ENCODE results near the gene ARHGAP42. TPM values are rescaled to one million over a fixed set of nuclear protein-coding genes. Genes with fewer than 3 reads are reported as not detected.

Gene ARHGAP42
- total RNA-seq, 5 donors from 2014 or later (not counting 1 experiment from before 2014, with no cell fraction given) = 0.13 to 0.82 (median 0.49) TPM

DNA sequence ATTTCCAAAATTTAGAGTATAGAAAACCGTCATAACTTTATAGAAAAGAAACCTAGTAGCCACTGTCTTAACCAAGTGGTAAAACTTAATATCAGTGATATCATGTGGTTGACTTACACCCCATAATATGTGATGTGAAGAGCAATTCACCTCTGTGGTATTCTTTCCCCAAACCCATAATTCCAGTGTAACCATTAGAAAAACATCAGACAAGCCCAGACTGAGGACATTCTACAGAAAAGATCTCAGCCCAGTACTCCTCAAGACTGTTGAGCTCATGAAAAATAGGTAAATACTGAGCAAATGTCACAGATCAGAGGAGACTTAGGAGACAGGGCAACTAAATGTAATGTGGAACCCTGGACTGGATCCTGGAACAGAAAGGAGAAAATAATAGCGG is 307.9 kb downstream of the ARHGAP42 start:
- Mint-ChIP-seq H3K4me3 (no peak overlapping the region), H3K27me3 (no peaks in the 10 kb centered on the region), H3K36me3 (no peaks in the 10 kb centered on the region), H3K9me3 (peaks cover 0 to 9% (median 3%) of the 10 kb centered on the region in 3 donors), H3K27ac (no peak overlapping the region), H3K4me1 (no peaks in the 10 kb centered on the region)
- H3K4me1 ChIP-seq (ENCODE audit: control insufficient read depth in 1 of 2, extremely low read depth in 1 of 2, insufficient read depth in 2 of 2, low read length in 2 of 2) = peaks cover 0 to 17% of the 10 kb centered on the region in 2 experiments
- DNase-seq (no peak), ATAC-seq (replicated peaks in 1 of 4) (no peak)
- ChIA-PET POLR2A (no interaction called here), CTCF (interaction anchor here in 1 of 2 donors (0.6 kb wide), 1 partner anchor 40 kb away, joined by 3 read pairs; no protein-coding TSS in a partner anchor)
- no CpG with 5 or more reads among the region's 2 CpGs for WGBS (ENCODE audit: insufficient coverage)
- no peaks in the 10 kb centered on the region for H3K9me3 ChIP-seq
- no peaks in the 10 kb centered on the region for H3K27me3 ChIP-seq (replicated peaks in 1 of 2; ENCODE audit: control insufficient read depth in 2 of 2, extremely low read depth in 1 of 2, insufficient read depth in 2 of 2, low read length in 1 of 2)
- no peak overlapping the region for H3K27ac ChIP-seq (ENCODE audit: low read length)
- no peaks in the 10 kb centered on the region for H3K36me3 ChIP-seq (ENCODE audit: control insufficient read depth in 2 of 2, extremely low read depth in 1 of 2, insufficient read depth in 1 of 2, low read length in 1 of 2)
- H3K4me3 ChIP-seq (ENCODE audit: control insufficient read depth in 1 of 2, extremely low read depth in 1 of 2, low read length in 1 of 2) = no peak overlapping the region

DNA sequence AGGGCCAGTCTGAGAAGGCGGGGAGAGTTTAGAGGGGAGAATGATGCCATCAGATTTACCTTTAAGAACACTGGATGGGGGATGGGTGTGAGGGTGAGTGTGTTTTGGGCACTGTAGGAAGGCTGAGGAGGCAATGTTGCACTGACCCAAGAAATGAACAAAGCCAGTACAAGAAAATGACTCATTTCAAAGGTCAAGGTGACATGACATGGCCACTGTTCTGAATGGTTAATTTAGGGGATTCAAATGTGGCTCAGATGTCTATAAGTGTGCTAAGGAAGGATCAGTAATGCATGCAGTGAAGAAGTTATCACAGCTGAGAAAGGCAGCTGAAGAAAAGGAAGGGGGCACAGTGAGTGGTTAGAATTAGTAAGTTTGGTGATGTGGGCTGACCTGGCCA is 312.7 kb downstream of the ARHGAP42 start:
- Mint-ChIP-seq H3K27ac (no peak overlapping the region), H3K4me1 (no peaks in the 10 kb centered on the region), H3K4me3 (no peak overlapping the region), H3K36me3 (no peaks in the 10 kb centered on the region), H3K27me3 (no peaks in the 10 kb centered on the region), H3K9me3 (peaks cover 0 to 9% (median 3%) of the 10 kb centered on the region in 3 donors)
- H3K4me1 ChIP-seq (ENCODE audit: control insufficient read depth in 1 of 2, extremely low read depth in 1 of 2, insufficient read depth in 2 of 2, low read length in 2 of 2) = no peaks in the 10 kb centered on the region
- H3K9me3 ChIP-seq = no peaks in the 10 kb centered on the region
- ChIA-PET POLR2A (no interaction called here), CTCF (no interaction called here)
- ATAC-seq (replicated peaks in 1 of 4) (no peak), DNase-seq (no peak)
- 50% methylated on average over 1 of the region's 1 CpG for WGBS (ENCODE audit: insufficient coverage)
- no peak overlapping the region for H3K4me3 ChIP-seq (ENCODE audit: control insufficient read depth in 1 of 2, extremely low read depth in 1 of 2, low read length in 1 of 2)
- no peaks in the 10 kb centered on the region for H3K36me3 ChIP-seq (ENCODE audit: control insufficient read depth in 2 of 2, extremely low read depth in 1 of 2, insufficient read depth in 1 of 2, low read length in 1 of 2)
- H3K27ac ChIP-seq (ENCODE audit: low read length) = no peak overlapping the region
- no peaks in the 10 kb centered on the region for H3K27me3 ChIP-seq (replicated peaks in 1 of 2; ENCODE audit: control insufficient read depth in 2 of 2, extremely low read depth in 1 of 2, insufficient read depth in 2 of 2, low read length in 1 of 2)

DNA sequence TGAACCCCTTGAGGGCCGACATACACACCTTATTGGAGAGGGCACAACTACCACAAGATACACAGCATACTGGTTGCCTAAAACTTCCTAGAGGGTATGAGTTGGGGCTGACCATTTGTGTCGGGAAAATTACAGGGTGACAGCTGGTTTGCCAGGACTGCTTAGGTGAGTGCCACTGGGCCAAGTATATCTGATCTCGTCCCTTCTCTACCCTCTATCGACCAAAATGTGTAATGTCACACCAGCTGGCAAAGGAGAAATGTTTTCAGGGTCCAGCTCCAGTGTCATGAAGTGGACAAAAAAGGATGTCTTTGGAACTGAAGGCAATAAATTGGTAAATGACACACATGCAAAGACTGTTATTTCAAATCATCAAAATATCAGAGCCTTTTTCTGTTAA is 316.4 kb downstream of the ARHGAP42 start:
- Histone ChIP-seq H3K9me3 (no peaks in the 10 kb centered on the region), H3K27ac (ENCODE audit: low read length) (no peak overlapping the region), H3K36me3 (ENCODE audit: control insufficient read depth in 2 of 2, extremely low read depth in 1 of 2, insufficient read depth in 1 of 2, low read length in 1 of 2) (no peaks in the 10 kb centered on the region), H3K4me3 (ENCODE audit: control insufficient read depth in 1 of 2, extremely low read depth in 1 of 2, low read length in 1 of 2) (no peak overlapping the region), H3K4me1 (ENCODE audit: control insufficient read depth in 1 of 2, extremely low read depth in 1 of 2, insufficient read depth in 2 of 2, low read length in 2 of 2) (no peaks in the 10 kb centered on the region), H3K27me3 (replicated peaks in 1 of 2; ENCODE audit: control insufficient read depth in 2 of 2, extremely low read depth in 1 of 2, insufficient read depth in 2 of 2, low read length in 1 of 2) (no peaks in the 10 kb centered on the region)
- peaks cover 0 to 9% (median 4%) of the 10 kb centered on the region in 3 donors for H3K9me3 Mint-ChIP-seq
- no CpG with 5 or more reads among the region's 4 CpGs for WGBS (ENCODE audit: insufficient coverage)
- CTCF ChIA-PET = no interaction called here
- no peak for DNase-seq
- no peak overlapping the region for H3K27ac Mint-ChIP-seq
- no peaks in the 10 kb centered on the region for H3K27me3 Mint-ChIP-seq
- no peak overlapping the region for H3K4me3 Mint-ChIP-seq
- POLR2A ChIA-PET = no interaction called here
- no peak for ATAC-seq (replicated peaks in 1 of 4)
- H3K4me1 Mint-ChIP-seq = no peaks in the 10 kb centered on the region
- no peaks in the 10 kb centered on the region for H3K36me3 Mint-ChIP-seq

DNA sequence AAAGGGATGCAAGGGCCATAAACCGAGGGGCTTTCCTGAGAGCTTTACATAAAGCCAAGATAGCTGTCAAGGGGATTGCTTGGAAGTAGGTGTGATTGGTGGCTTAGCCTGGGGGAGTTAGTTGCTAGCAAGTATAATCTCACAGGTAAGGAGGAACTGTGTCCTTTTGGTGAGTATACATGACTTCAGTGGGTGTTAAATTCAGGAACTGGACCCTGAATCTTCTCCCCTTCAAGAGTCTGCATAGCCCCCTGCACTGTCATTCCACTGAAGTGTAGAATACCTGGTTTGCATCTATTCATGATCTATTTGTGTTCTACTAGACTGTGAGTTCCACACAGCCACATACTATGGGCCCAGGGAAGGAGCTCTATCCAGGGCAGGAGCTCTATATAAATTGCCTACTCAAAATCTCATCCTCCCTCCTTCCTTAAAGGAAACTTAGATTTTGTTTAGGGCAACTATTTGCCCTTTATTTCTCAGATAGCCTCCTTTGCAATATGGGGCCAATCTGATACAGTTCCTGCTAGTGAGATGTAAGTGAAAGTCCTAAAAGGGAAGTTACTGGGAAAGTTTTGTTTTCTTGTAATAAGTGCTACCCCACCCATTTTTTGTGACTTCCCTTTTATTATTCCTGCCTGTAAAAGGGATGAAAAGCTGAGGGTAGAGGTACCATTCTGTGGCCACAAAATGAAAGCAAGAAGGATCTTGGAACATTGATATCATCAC is 322.0 kb downstream of the ARHGAP42 start:
- Mint-ChIP-seq H3K4me1 (no peaks in the 10 kb centered on the region), H3K9me3 (peaks cover 1 to 13% (median 10%) of the 10 kb centered on the region in 3 donors), H3K36me3 (no peaks in the 10 kb centered on the region), H3K4me3 (no peak overlapping the region), H3K27me3 (no peaks in the 10 kb centered on the region), H3K27ac (no peak overlapping the region)
- Histone ChIP-seq H3K9me3 (no peaks in the 10 kb centered on the region), H3K36me3 (ENCODE audit: control insufficient read depth in 2 of 2, extremely low read depth in 1 of 2, insufficient read depth in 1 of 2, low read length in 1 of 2) (no peaks in the 10 kb centered on the region), H3K4me3 (ENCODE audit: control insufficient read depth in 1 of 2, extremely low read depth in 1 of 2, low read length in 1 of 2) (no peak overlapping the region), H3K27me3 (replicated peaks in 1 of 2; ENCODE audit: control insufficient read depth in 2 of 2, extremely low read depth in 1 of 2, insufficient read depth in 2 of 2, low read length in 1 of 2) (no peaks in the 10 kb centered on the region), H3K4me1 (ENCODE audit: control insufficient read depth in 1 of 2, extremely low read depth in 1 of 2, insufficient read depth in 2 of 2, low read length in 2 of 2) (no peaks in the 10 kb centered on the region), H3K27ac (ENCODE audit: low read length) (no peak overlapping the region)
- ChIA-PET POLR2A (no interaction called here), CTCF (no interaction called here)
- WGBS (ENCODE audit: insufficient coverage) = 75% methylated on average over 1 of the region's 1 CpG
- DNase-seq = no peak
- ATAC-seq (replicated peaks in 1 of 4) = no peak

DNA sequence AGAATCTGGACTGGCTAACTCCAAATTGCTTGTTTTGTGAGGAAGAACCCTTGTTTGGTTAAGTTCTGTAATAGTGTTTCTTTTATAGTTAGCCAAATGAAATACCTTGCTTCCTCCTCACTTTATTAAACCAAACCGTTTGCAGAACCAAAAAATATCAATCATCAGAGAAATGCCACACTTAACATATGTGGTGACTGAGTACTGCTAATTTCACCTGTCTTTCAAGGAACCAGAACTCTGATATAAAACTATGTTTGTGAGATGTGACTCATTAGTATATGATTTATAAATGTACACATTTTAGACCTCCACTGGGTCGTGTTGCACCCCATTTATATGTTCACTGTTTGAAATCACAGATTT is 322.6 kb downstream of the ARHGAP42 start:
- no peaks in the 10 kb centered on the region for H3K9me3 ChIP-seq
- POLR2A ChIA-PET = no interaction called here
- no peak overlapping the region for H3K4me3 ChIP-seq (ENCODE audit: control insufficient read depth in 1 of 2, extremely low read depth in 1 of 2, low read length in 1 of 2)
- H3K4me3 Mint-ChIP-seq = no peak overlapping the region
- WGBS (ENCODE audit: insufficient coverage) = no CpG with 5 or more reads among the region's 2 CpGs
- H3K36me3 Mint-ChIP-seq = no peaks in the 10 kb centered on the region
- H3K4me1 Mint-ChIP-seq = no peaks in the 10 kb centered on the region
- H3K27ac Mint-ChIP-seq = no peak overlapping the region
- ATAC-seq (replicated peaks in 1 of 4) (no peak), DNase-seq (no peak)
- H3K27me3 ChIP-seq (replicated peaks in 1 of 2; ENCODE audit: control insufficient read depth in 2 of 2, extremely low read depth in 1 of 2, insufficient read depth in 2 of 2, low read length in 1 of 2) = no peaks in the 10 kb centered on the region
- no peaks in the 10 kb centered on the region for H3K36me3 ChIP-seq (ENCODE audit: control insufficient read depth in 2 of 2, extremely low read depth in 1 of 2, insufficient read depth in 1 of 2, low read length in 1 of 2)
- CTCF ChIA-PET = no interaction called here
- H3K4me1 ChIP-seq (ENCODE audit: control insufficient read depth in 1 of 2, extremely low read depth in 1 of 2, insufficient read depth in 2 of 2, low read length in 2 of 2) = no peaks in the 10 kb centered on the region
- no peaks in the 10 kb centered on the region for H3K27me3 Mint-ChIP-seq
- no peak overlapping the region for H3K27ac ChIP-seq (ENCODE audit: low read length)
- peaks cover 1 to 15% (median 10%) of the 10 kb centered on the region in 3 donors for H3K9me3 Mint-ChIP-seq

DNA sequence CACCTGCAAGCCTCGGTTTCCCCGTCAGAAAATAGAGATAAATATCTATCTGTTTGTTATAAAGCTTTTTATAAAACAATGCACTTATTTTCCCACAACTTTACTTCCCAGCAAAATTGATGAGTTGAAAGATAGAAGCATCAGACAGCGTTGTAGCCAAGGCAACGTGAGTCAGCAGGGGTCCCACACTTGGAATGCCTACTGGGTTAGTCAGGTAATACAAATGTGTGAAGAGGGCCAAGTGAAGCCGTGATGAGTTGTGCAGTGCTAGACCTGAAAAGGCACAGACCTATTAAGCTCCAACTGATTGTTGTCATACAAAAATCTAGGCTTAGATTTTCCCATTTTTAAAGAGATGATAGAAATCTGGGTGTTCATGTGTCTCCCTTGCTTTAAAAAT is 323.8 kb downstream of the ARHGAP42 start:
- ChIA-PET CTCF (no interaction called here), POLR2A (no interaction called here)
- Histone ChIP-seq H3K4me3 (ENCODE audit: control insufficient read depth in 1 of 2, extremely low read depth in 1 of 2, low read length in 1 of 2) (no peak overlapping the region), H3K9me3 (no peaks in the 10 kb centered on the region), H3K27me3 (replicated peaks in 1 of 2; ENCODE audit: control insufficient read depth in 2 of 2, extremely low read depth in 1 of 2, insufficient read depth in 2 of 2, low read length in 1 of 2) (no peaks in the 10 kb centered on the region), H3K36me3 (ENCODE audit: control insufficient read depth in 2 of 2, extremely low read depth in 1 of 2, insufficient read depth in 1 of 2, low read length in 1 of 2) (no peaks in the 10 kb centered on the region), H3K27ac (ENCODE audit: low read length) (no peak overlapping the region), H3K4me1 (ENCODE audit: control insufficient read depth in 1 of 2, extremely low read depth in 1 of 2, insufficient read depth in 2 of 2, low read length in 2 of 2) (no peaks in the 10 kb centered on the region)
- Mint-ChIP-seq H3K27me3 (no peaks in the 10 kb centered on the region), H3K4me3 (no peak overlapping the region), H3K27ac (no peak overlapping the region), H3K9me3 (peaks cover 2 to 23% (median 10%) of the 10 kb centered on the region in 3 donors), H3K36me3 (no peaks in the 10 kb centered on the region), H3K4me1 (no peaks in the 10 kb centered on the region)
- WGBS (ENCODE audit: insufficient coverage) = no CpG with 5 or more reads among the region's 5 CpGs
- DNase-seq (no peak), ATAC-seq (replicated peaks in 1 of 4) (no peak)

DNA sequence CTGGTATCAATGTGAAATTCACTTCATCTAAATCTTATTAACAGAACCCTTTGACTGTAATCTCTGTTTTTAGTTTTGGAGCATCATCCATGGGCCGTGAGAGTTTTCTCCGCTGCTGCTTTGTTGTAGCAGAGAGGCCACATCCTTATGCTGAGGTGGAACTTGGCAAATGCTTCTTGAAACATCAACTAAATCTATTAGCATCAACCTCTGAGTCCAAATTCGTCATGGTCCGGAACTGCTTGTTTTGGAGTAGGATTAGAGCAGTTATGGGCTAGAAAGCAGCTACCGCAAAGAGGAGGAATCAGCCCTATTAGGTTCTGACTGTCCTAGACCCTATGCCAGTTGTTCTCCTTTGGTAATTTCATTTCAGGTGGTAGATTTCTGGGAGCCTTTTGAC is 324.8 kb downstream of the ARHGAP42 start:
- no peaks in the 10 kb centered on the region for H3K27me3 ChIP-seq (replicated peaks in 1 of 2; ENCODE audit: control insufficient read depth in 2 of 2, extremely low read depth in 1 of 2, insufficient read depth in 2 of 2, low read length in 1 of 2)
- H3K9me3 ChIP-seq = no peaks in the 10 kb centered on the region
- ChIA-PET POLR2A (no interaction called here), CTCF (no interaction called here)
- no peak overlapping the region for H3K4me3 ChIP-seq (ENCODE audit: control insufficient read depth in 1 of 2, extremely low read depth in 1 of 2, low read length in 1 of 2)
- H3K36me3 ChIP-seq (ENCODE audit: control insufficient read depth in 2 of 2, extremely low read depth in 1 of 2, insufficient read depth in 1 of 2, low read length in 1 of 2) = no peaks in the 10 kb centered on the region
- H3K27ac Mint-ChIP-seq = no peak overlapping the region
- no peaks in the 10 kb centered on the region for H3K36me3 Mint-ChIP-seq
- no peaks in the 10 kb centered on the region for H3K4me1 Mint-ChIP-seq
- DNase-seq (no peak), ATAC-seq (replicated peaks in 1 of 4) (no peak)
- no peaks in the 10 kb centered on the region for H3K27me3 Mint-ChIP-seq
- no peaks in the 10 kb centered on the region for H3K4me1 ChIP-seq (ENCODE audit: control insufficient read depth in 1 of 2, extremely low read depth in 1 of 2, insufficient read depth in 2 of 2, low read length in 2 of 2)
- H3K9me3 Mint-ChIP-seq = peaks cover 5 to 19% (median 10%) of the 10 kb centered on the region in 3 donors
- WGBS (ENCODE audit: insufficient coverage) = 100% methylated on average over 1 of the region's 5 CpGs
- no peak overlapping the region for H3K4me3 Mint-ChIP-seq
- H3K27ac ChIP-seq (ENCODE audit: low read length) = no peak overlapping the region

Measured in T-cell (primary cell).